Measurements from ENCODE around the gene CCDC12. TPM values are rescaled to one million over a fixed set of nuclear protein-coding genes. Genes with fewer than 3 reads are reported as not detected.
"Not testable (repeated sequence)": the region's sequence is repeated elsewhere in the genome, so short reads cannot be mapped to it uniquely, and the experiment has no call there.

CCDC12 gene
- total RNA-seq, 1 donor from 2014 or later: 41.4 TPM

- no peak overlapping the region for H3K27ac Mint-ChIP-seq (ENCODE audit: unreplicated experiment)
- H3K36me3 Mint-ChIP-seq (ENCODE audit: unreplicated experiment): peaks cover 12% of the 10 kb centered on the region
- H3K27me3 Mint-ChIP-seq (ENCODE audit: unreplicated experiment): no peaks in the 10 kb centered on the region
- TF ChIP-seq CTCF (IDR thresholded peaks at IDR 0.05; ENCODE audit: partially characterized antibody, unreplicated experiment): no peak
- no peak for DNase-seq
- H3K4me3 Mint-ChIP-seq (ENCODE audit: unreplicated experiment): no peak overlapping the region
- peaks cover 3% of the 10 kb centered on the region for H3K9me3 Mint-ChIP-seq (ENCODE audit: unreplicated experiment)
- no peaks in the 10 kb centered on the region for H3K4me1 Mint-ChIP-seq (ENCODE audit: low read depth, unreplicated experiment)
These were observed 61.7 kb downstream of the CCDC12 start for GRCh38 chr3:46914849-46915248.

GRCh38 chr3:46913644-46914043 is 62.9 kb downstream of the CCDC12 start:
- H3K36me3 Mint-ChIP-seq (ENCODE audit: unreplicated experiment): peaks cover 9% of the 10 kb centered on the region
- H3K4me1 Mint-ChIP-seq (ENCODE audit: low read depth, unreplicated experiment): no peaks in the 10 kb centered on the region
- no peak for TF ChIP-seq CTCF (IDR thresholded peaks at IDR 0.05; ENCODE audit: partially characterized antibody, unreplicated experiment)
- H3K4me3 Mint-ChIP-seq (ENCODE audit: unreplicated experiment): no peak overlapping the region
- no peak overlapping the region for H3K27ac Mint-ChIP-seq (ENCODE audit: unreplicated experiment)
- H3K27me3 Mint-ChIP-seq (ENCODE audit: unreplicated experiment): no peaks in the 10 kb centered on the region
- DNase-seq: no peak
- H3K9me3 Mint-ChIP-seq (ENCODE audit: unreplicated experiment): peaks cover 3% of the 10 kb centered on the region

- Mint-ChIP-seq H3K27me3 (ENCODE audit: unreplicated experiment) (no peaks in the 10 kb centered on the region), H3K4me1 (ENCODE audit: low read depth, unreplicated experiment) (no peaks in the 10 kb centered on the region), H3K36me3 (ENCODE audit: unreplicated experiment) (peaks cover 5% of the 10 kb centered on the region), H3K4me3 (ENCODE audit: unreplicated experiment) (no peak overlapping the region), H3K9me3 (ENCODE audit: unreplicated experiment) (peaks cover 3% of the 10 kb centered on the region), H3K27ac (ENCODE audit: unreplicated experiment) (no peak overlapping the region)
- no peak for DNase-seq
- no peak for TF ChIP-seq CTCF (IDR thresholded peaks at IDR 0.05; ENCODE audit: partially characterized antibody, unreplicated experiment)
These were observed 63.6 kb downstream of the CCDC12 start for GRCh38 chr3:46912986-46913385.

- not testable (repeated sequence) for H3K4me1 Mint-ChIP-seq (ENCODE audit: low read depth, unreplicated experiment); H3K27ac Mint-ChIP-seq (ENCODE audit: unreplicated experiment); H3K9me3 Mint-ChIP-seq (ENCODE audit: unreplicated experiment); DNase-seq; H3K27me3 Mint-ChIP-seq (ENCODE audit: unreplicated experiment); H3K36me3 Mint-ChIP-seq (ENCODE audit: unreplicated experiment); H3K4me3 Mint-ChIP-seq (ENCODE audit: unreplicated experiment)
These were observed 65.6 kb downstream of the CCDC12 start for GRCh38 chr3:46910914-46911313.

- no peak for DNase-seq
- H3K36me3 Mint-ChIP-seq (ENCODE audit: unreplicated experiment): no peaks in the 10 kb centered on the region
- no peak overlapping the region for H3K4me3 Mint-ChIP-seq (ENCODE audit: unreplicated experiment)
- peaks cover 2% of the 10 kb centered on the region for H3K27me3 Mint-ChIP-seq (ENCODE audit: unreplicated experiment)
- H3K27ac Mint-ChIP-seq (ENCODE audit: unreplicated experiment): no peak overlapping the region
- no peak for TF ChIP-seq CTCF (IDR thresholded peaks at IDR 0.05; ENCODE audit: partially characterized antibody, unreplicated experiment)
- no peaks in the 10 kb centered on the region for H3K4me1 Mint-ChIP-seq (ENCODE audit: low read depth, unreplicated experiment)
- H3K9me3 Mint-ChIP-seq (ENCODE audit: unreplicated experiment): peaks cover 3% of the 10 kb centered on the region
These were observed 66.3 kb downstream of the CCDC12 start for GRCh38 chr3:46910166-46910760.
